ENCODE results near the gene LSM6. TPM values are rescaled to one million over a fixed set of nuclear protein-coding genes. Genes with fewer than 3 reads are reported as not detected.

Gene LSM6
- total RNA-seq, 2 experiments from 2014 or later, result 62.3 to 123 TPM

DNA sequence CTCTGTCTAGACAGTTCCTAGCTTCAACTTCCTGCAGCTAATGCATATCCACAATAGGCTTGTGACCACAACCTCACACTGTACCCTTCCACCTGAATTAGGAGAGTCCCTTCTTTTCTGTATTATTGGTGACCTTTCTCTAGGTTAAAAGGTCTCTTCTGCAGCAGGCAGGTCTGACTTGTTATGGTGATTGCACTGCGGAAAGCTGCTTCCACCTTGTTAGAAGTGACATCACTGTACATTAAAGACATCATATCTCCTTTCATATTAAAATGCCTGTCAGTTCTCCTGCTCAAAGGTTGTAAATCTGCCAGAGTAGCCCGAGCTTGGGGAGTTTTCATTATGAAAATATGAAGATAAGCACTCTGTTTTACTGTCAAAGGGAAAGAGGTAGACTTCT lies 21.5 kb upstream of the LSM6 start:
- Histone ChIP-seq H3K4me2 (ENCODE audit: low read length) (no peak overlapping the region), H3K4me1 (ENCODE audit: insufficient read depth, low read length, poor library complexity, severe bottlenecking) (no peaks in the 10 kb centered on the region), H3K79me2 (ENCODE audit: insufficient read depth, low read depth, low read length) (no peaks in the 10 kb centered on the region), H3K4me3 (ENCODE audit: low read depth, low read length, poor library complexity, severe bottlenecking) (no peak overlapping the region), H2AFZ (ENCODE audit: low read length) (no peak overlapping the region; the same call in 1 of the 2 replicates), H3K9me3 (ENCODE audit: low read length) (peaks cover 5% of the 10 kb centered on the region; the same call in 1 of the 2 replicates), H4K20me1 (ENCODE audit: insufficient read depth, low read length) (no peaks in the 10 kb centered on the region), H3K27ac (ENCODE audit: low read depth, low read length, poor library complexity, severe bottlenecking) (no peak overlapping the region), H3K9me2 (ENCODE audit: insufficient read depth, low read length) (no peaks in the 10 kb centered on the region), H3K36me3 (ENCODE audit: insufficient read depth, low read length) (no peaks in the 10 kb centered on the region)
- no TSS peak for BruUV-seq (replicated peaks)
- no peak for DNase-seq (ENCODE audit: low spot score)
- CTCF ChIA-PET (ENCODE audit: unreplicated experiment), result no interaction called here
- intact Hi-C loops (cut with micrococcal nuclease; ENCODE audit: unreplicated experiment), result no loop called here
- POLR2A ChIA-PET, result interaction anchor here (0.5 to 2.6 kb wide), 6 partner anchors 18 to 227 kb away, joined by 3 to 7 read pairs (median 4); no protein-coding TSS in a partner anchor
- TF ChIP-seq, protein P1, sequence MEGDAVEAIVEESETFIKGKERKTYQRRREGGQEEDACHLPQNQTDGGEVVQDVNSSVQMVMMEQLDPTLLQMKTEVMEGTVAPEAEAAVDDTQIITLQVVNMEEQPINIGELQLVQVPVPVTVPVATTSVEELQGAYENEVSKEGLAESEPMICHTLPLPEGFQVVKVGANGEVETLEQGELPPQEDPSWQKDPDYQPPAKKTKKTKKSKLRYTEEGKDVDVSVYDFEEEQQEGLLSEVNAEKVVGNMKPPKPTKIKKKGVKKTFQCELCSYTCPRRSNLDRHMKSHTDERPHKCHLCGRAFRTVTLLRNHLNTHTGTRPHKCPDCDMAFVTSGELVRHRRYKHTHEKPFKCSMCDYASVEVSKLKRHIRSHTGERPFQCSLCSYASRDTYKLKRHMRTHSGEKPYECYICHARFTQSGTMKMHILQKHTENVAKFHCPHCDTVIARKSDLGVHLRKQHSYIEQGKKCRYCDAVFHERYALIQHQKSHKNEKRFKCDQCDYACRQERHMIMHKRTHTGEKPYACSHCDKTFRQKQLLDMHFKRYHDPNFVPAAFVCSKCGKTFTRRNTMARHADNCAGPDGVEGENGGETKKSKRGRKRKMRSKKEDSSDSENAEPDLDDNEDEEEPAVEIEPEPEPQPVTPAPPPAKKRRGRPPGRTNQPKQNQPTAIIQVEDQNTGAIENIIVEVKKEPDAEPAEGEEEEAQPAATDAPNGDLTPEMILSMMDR (conservative IDR thresholded peaks at IDR 0.05; ENCODE audit: low read length), result no peak
- TF ChIP-seq EZH2phosphoT487 (IDR thresholded peaks at IDR 0.05; ENCODE audit: borderline replicate concordance, low read depth, low read length), result no peak

DNA sequence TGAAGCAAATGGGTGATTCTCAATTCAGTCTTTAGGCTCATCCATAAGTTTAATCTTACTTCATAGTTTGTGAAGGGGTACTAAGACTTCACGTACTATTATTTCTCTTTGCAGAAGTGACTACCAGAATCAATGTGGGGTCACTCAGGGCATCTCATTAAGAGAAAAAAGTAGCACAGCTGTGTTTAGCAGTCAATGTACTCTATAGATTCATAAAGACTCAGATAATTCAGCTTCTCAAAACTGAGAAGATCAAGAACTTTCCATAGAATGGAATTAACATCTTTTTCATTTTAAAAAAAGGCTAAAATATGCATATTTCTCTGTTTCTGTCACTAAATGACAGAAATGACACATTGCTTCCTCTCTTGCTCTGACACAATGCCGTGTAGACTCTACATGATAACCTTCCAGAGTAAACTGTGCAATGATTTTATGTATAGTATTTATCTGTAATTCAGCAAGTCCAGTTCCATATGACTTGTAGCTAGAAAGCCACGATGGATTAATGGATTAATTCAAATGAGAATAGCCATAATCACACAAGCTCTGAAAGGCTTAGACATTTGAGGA lies 20.3 kb upstream of the LSM6 start:
- no peak overlapping the region; the same call in 1 of the 2 replicates for H2AFZ ChIP-seq (ENCODE audit: low read length)
- intact Hi-C loops (cut with micrococcal nuclease; ENCODE audit: unreplicated experiment), result no loop called here
- BruUV-seq (replicated peaks), result no TSS peak
- CTCF ChIA-PET (ENCODE audit: unreplicated experiment), result no interaction called here
- H3K4me1 ChIP-seq (ENCODE audit: insufficient read depth, low read length, poor library complexity, severe bottlenecking), result peaks cover 7% of the 10 kb centered on the region
- DNase-seq (ENCODE audit: low spot score), result no peak
- POLR2A ChIA-PET, result interaction anchor here (0.6 to 2.6 kb wide), 8 partner anchors 18 to 278 kb away, joined by 3 to 7 read pairs (median 4); no protein-coding TSS in a partner anchor
- H3K36me3 ChIP-seq (ENCODE audit: insufficient read depth, low read length), result no peaks in the 10 kb centered on the region
- H3K4me2 ChIP-seq (ENCODE audit: low read length), result no peak overlapping the region
- TF ChIP-seq, protein P1 (conservative IDR thresholded peaks at IDR 0.05; ENCODE audit: low read length), result no peak
- TF ChIP-seq EZH2phosphoT487 (IDR thresholded peaks at IDR 0.05; ENCODE audit: borderline replicate concordance, low read depth, low read length), result no peak
- no peaks in the 10 kb centered on the region for H3K9me2 ChIP-seq (ENCODE audit: insufficient read depth, low read length)
- no peak overlapping the region for H3K27ac ChIP-seq (ENCODE audit: low read depth, low read length, poor library complexity, severe bottlenecking)
- H4K20me1 ChIP-seq (ENCODE audit: insufficient read depth, low read length), result no peaks in the 10 kb centered on the region
- no peak overlapping the region for H3K4me3 ChIP-seq (ENCODE audit: low read depth, low read length, poor library complexity, severe bottlenecking)
- peaks cover 5% of the 10 kb centered on the region; the same call in 1 of the 2 replicates for H3K9me3 ChIP-seq (ENCODE audit: low read length)
- no peaks in the 10 kb centered on the region for H3K79me2 ChIP-seq (ENCODE audit: insufficient read depth, low read depth, low read length)
